ENCODE results near the gene GNB4.

DNA sequence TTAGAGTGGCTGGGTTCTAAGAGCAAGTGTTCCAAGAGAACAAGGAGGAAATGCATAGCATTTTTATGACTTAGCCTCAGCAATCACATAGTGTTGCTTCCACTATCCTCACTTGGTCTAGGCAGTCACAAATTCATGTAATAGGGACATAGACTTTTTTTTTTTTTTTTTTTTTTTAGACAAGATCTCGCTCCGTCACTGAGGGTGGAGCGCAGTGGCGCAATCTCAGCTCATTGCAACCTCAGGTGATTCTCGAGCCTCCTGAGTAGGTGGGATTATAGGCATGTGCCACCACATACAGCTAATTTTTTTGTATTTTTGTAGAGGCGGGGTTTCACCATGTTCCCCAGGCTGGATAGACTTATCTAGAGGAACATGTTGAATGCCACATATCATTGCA is 4.7 kb upstream of the GNB4 start:
- TF ChIP-seq, protein P1, sequence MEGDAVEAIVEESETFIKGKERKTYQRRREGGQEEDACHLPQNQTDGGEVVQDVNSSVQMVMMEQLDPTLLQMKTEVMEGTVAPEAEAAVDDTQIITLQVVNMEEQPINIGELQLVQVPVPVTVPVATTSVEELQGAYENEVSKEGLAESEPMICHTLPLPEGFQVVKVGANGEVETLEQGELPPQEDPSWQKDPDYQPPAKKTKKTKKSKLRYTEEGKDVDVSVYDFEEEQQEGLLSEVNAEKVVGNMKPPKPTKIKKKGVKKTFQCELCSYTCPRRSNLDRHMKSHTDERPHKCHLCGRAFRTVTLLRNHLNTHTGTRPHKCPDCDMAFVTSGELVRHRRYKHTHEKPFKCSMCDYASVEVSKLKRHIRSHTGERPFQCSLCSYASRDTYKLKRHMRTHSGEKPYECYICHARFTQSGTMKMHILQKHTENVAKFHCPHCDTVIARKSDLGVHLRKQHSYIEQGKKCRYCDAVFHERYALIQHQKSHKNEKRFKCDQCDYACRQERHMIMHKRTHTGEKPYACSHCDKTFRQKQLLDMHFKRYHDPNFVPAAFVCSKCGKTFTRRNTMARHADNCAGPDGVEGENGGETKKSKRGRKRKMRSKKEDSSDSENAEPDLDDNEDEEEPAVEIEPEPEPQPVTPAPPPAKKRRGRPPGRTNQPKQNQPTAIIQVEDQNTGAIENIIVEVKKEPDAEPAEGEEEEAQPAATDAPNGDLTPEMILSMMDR (IDR thresholded peaks at IDR 0.05): no peak
- TF ChIP-seq POLR2AphosphoS5 (IDR thresholded peaks at IDR 0.05) (no peak), POLR2A (IDR thresholded peaks at IDR 0.05) (no peak), EP300 (IDR thresholded peaks at IDR 0.05) (no peak)
